Stimulated activated CD8-positive, alpha-beta memory T cell treated with anti-CD3 and anti-CD28 coated beads, Interleukin-7, amount 100 ng/mL, for 24 hours (primary cell): ENCODE results near the gene BRSK2.
"Not testable (repeated sequence)": the region's sequence is repeated elsewhere in the genome, so short reads cannot be mapped to it uniquely, and the experiment has no call there.

Experiments
- DNase-seq: peaks from one replicate; pipeline ENCODE4 v3.0.0-alpha.2; 2020; ENCODE audit warnings: low read depth

Gene BRSK2

GRCh38 chr11:1354125-1354938 lies 35.4 kb upstream of the BRSK2 start:
- DNase-seq, result no peak

DNA sequence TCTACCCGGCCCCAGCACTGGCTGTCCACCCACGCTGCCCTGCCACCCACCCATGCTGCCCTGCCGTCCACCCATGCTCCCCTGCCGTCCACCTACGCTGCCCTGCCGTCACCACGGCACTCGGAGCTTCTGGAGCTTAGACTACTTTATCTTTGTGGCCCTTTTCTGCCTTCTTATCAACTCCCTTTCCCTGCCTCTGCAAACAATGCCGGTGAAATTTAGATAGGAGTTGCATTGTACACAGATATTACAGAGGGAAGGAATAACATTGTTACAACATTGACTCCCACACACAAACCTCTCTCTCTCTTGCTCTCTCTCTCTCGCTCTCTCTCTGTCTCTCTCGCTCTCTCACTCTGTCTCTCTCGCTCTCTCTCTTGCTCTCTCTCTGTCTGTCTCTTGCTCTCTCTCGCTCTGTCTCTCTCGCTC lies 33.7 kb upstream of the BRSK2 start:
- no peak for DNase-seq

GRCh38 chr11:1356478-1356960 lies 33.2 kb upstream of the BRSK2 start:
- no peak for DNase-seq

DNA sequence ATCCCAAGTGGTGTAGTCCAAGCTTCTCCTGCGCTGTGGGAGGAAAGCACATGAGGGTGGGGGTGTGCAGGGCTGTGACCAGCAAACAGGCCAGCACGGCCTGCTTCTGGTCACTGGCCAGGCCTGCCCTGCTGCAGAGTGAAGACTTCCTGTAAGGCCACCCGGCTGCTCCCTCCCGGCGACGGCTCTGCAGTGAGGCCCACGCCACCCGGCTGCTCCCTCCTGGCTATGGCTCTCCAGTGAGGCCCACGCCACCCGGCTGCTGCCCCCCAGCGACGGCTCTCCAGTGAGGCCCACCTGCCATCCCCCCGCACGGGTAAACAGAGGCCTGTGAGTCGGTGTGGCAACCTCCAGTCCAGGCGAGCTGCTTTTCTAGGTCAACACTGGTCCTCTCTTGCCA lies 31.4 kb upstream of the BRSK2 start:
- no peak for DNase-seq

- not testable (repeated sequence) for DNase-seq
These were observed 30.8 kb upstream of the BRSK2 start for GRCh38 chr11:1358931-1359330.

- no peak for DNase-seq
These were observed 30.2 kb upstream of the BRSK2 start for GRCh38 chr11:1359556-1359955.

DNA sequence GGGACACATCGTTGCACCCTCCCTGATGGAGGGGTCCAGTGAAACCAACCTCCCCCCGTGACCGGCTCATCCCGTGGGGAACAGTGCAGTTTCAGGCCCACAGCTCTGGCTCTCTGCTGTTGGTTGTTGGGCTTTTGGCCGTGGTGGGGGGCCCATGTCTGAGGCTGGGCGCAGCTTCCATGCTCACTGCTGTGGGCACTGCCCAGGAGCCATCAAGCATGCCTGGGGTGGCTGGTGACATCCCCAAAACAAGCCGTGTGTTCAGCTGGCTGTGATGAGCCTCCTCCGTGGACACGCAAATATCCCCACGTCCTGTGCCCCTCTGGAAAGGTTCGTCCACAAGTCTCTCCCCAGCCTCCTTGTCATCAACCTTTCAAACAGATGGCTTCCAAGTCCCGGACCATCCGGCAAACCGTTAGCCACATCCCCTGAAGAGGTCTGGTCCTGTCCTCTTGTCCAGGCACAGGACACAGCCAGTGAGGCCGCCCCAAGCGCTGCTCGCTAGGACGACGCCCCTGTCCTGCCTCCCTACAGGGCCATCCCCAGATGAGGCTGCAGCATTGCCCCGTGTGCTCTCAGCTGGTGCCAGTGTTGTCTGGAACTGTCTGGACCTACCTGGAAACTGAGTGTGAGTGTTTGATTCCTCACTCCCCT lies 29.4 kb upstream of the BRSK2 start:
- no peak for DNase-seq

- no peak for DNase-seq
These were observed 28.8 kb upstream of the BRSK2 start for GRCh38 chr11:1360835-1361357.

GRCh38 chr11:1361882-1362281 lies 27.9 kb upstream of the BRSK2 start:
- no peak for DNase-seq

DNA sequence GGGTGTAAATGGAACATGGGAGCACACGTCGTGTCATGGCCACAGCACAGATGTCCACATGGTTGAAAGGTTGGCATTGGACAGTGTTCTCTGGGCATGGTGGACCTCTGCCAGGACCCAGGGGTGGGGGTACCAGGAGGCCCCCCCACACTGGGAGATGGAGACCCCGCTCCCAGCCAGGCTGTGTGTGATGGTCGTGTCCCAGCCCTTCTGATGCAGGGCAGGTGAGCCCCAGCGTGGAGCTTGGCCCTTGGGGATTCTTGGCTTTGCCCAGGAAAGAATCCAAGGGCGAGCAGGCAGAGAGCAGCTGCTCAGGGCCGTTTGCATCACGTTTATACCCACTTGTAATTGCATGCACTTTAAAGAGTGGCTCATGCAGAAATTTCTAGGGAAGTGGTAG lies 22.0 kb upstream of the BRSK2 start:
- no peak for DNase-seq

- DNase-seq, result no peak
These were observed 21.5 kb upstream of the BRSK2 start for GRCh38 chr11:1368216-1368615.

DNA sequence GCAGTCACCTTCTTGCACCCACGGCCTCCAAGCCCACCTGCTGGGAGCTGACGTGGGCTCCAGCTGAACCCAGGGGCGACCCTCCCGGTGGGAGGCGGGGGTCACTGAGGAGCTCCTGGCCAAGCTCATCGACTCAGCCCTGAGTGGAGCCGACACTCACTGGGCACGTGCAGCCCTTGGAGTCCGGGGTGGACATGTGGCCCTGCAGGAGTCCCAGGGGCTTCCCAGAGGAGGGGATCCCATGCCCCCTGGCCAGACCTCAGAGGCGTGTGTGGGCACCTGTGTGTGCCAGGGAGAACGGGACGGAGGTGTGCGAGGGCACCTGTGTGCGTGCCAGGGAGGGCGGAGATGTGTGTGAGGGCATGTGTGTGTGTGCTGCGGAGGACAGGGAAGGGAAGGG lies 20.8 kb upstream of the BRSK2 start:
- DNase-seq, result no peak

DNA sequence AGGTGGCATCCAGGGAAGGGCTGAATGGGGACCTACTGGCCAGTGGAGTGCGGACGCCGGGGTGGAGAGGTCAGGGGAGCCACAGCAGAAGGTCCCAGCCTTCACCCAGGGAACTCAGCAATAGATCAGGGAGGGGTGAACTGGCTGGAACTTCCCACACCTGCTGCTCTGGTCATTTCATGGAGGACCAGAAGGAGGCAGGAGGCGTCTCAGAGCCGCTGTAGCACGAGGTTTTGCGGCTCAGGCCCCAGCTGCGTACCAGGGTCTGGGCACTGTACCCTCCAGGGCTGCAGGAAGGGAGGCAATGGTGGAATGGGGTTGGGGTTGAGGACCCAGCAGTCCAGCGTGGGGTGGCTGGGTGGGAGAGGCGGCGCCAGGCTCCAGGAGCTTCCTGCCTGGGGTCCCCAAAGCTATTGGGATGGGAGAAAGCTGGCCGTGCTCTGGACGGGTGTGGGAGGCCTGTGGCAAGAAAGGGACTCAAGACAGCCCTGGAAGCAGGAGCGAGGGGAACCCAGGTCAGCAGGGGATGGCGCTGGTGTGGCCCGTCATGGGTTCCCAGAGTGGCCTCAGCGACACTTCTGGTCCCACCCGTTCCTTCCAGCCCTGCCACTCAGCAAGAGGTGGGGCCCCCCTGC lies 20.2 kb upstream of the BRSK2 start:
- no peak for DNase-seq

- no peak for DNase-seq
These were observed 19.3 kb upstream of the BRSK2 start for GRCh38 chr11:1370186-1371025.

DNA sequence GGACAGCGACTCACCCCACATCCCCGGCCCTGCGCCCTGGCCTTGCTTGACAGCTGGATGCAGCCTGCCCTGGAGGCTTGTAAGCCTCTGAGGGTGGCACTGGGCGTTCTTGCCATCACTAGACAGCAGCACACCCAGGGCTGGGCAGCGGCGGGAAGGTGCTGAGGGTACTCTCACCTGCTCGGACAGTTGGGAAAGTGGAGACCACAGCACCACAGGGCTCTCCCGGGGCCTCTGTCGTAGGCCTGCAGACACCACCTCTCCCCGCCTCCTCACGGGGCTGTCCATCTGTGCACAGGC lies 18.8 kb upstream of the BRSK2 start:
- no peak for DNase-seq

GRCh38 chr11:1371377-1371776 lies 18.4 kb upstream of the BRSK2 start:
- DNase-seq, result no peak

- DNase-seq, result no peak
These were observed 17.8 kb upstream of the BRSK2 start for GRCh38 chr11:1371836-1372465.

DNA sequence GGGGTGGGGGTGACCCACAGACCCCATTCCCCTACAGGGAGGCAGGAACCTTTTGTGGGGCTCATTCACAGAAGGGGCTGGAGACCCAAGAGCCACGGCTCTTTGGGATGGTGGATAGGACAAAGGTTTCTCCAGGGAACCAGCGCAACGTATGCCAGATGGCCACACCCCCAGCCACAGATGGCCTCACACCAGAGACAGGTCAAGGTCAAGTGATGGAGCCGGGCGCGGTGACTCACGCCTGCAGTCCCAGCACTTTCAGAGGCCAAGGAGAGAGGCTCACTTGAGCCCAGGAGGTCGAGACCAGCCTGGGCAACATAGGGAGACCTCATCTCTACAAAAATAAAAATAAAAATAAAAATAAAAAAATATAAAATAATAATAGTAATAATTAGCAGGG lies 17.1 kb upstream of the BRSK2 start:
- no peak for DNase-seq

- DNase-seq, result no peak
These were observed 16.1 kb upstream of the BRSK2 start for GRCh38 chr11:1373536-1374214.

DNA sequence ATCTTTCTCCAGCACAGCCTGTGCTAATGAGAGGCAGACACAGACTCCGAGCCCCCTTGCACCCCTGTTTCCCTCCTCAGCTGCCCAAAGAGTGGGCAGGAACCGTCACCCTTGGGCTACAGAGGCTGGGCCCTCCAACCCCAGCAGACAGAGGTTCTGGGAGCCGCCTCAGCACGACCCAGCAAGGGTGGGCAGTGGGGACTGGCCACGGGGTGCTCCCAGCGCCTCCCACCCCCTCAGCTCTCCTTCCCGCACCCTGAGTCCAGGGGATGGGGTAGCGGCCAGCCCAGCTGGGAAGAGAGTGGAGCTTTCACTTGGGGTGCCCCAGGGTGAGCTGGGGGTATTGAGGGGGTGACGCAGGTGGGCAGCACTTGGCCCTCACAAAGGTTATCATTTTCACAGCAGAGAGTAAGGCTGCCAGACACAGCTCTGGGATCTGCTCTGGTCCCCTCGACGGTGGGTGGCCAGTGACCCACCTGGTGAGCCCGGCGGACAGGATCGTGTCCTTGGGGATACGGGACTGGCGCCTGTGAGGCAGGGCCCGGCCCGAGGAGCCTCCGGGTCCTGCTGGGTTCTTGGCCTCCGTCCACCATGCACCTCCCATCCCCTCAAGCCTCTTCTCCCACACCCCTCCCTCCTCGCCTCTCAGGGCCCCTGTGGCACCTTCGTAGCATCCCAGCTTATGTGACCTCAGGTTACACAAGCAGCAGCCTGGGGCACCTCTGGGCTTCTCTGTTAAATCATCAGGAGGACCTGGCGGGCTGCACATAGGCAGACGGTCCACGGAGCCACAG lies 14.4 kb upstream of the BRSK2 start:
- no peak for DNase-seq
